Measurements from ENCODE around the gene GRB10.
"Not testable (repeated sequence)": the region's sequence is repeated elsewhere in the genome, so short reads cannot be mapped to it uniquely, and the experiment has no call there.

GRB10 gene

GRCh38 chr7:50775231-50775630 is 7.5 kb downstream of the GRB10 start:
- no peak overlapping the region for H3K27ac ChIP-seq
- H3K27me3 ChIP-seq (ENCODE audit: insufficient read depth, low read depth, severe bottlenecking): peaks cover 3% of the 10 kb centered on the region
- H3K4me3 ChIP-seq (ENCODE audit: low read depth, low read length): no peak overlapping the region
- TF ChIP-seq, protein P1, sequence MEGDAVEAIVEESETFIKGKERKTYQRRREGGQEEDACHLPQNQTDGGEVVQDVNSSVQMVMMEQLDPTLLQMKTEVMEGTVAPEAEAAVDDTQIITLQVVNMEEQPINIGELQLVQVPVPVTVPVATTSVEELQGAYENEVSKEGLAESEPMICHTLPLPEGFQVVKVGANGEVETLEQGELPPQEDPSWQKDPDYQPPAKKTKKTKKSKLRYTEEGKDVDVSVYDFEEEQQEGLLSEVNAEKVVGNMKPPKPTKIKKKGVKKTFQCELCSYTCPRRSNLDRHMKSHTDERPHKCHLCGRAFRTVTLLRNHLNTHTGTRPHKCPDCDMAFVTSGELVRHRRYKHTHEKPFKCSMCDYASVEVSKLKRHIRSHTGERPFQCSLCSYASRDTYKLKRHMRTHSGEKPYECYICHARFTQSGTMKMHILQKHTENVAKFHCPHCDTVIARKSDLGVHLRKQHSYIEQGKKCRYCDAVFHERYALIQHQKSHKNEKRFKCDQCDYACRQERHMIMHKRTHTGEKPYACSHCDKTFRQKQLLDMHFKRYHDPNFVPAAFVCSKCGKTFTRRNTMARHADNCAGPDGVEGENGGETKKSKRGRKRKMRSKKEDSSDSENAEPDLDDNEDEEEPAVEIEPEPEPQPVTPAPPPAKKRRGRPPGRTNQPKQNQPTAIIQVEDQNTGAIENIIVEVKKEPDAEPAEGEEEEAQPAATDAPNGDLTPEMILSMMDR (IDR thresholded peaks at IDR 0.05; ENCODE audit: low read depth, low read length): no peak
- H3K9me3 ChIP-seq (ENCODE audit: severe bottlenecking): peaks cover 2% of the 10 kb centered on the region
- H3K36me3 ChIP-seq: no peaks in the 10 kb centered on the region
- no peak for DNase-seq

GRCh38 chr7:50774319-50774718 is 8.4 kb downstream of the GRB10 start:
- no peak overlapping the region for H3K27ac ChIP-seq
- no peaks in the 10 kb centered on the region for H3K27me3 ChIP-seq (ENCODE audit: insufficient read depth, low read depth, severe bottlenecking)
- no peak overlapping the region for H3K4me3 ChIP-seq (ENCODE audit: low read depth, low read length)
- TF ChIP-seq, protein P1 (IDR thresholded peaks at IDR 0.05; ENCODE audit: low read depth, low read length): no peak
- no peaks in the 10 kb centered on the region for H3K36me3 ChIP-seq
- H3K9me3 ChIP-seq (ENCODE audit: severe bottlenecking): peaks cover 2% of the 10 kb centered on the region
- no peak for DNase-seq

- not testable (repeated sequence) for H3K27ac ChIP-seq; DNase-seq; H3K9me3 ChIP-seq (ENCODE audit: severe bottlenecking); H3K36me3 ChIP-seq; H3K4me3 ChIP-seq (ENCODE audit: low read depth, low read length); H3K27me3 ChIP-seq (ENCODE audit: insufficient read depth, low read depth, severe bottlenecking)
These were observed 9.6 kb downstream of the GRB10 start for GRCh38 chr7:50773071-50773470.

GRCh38 chr7:50771120-50772002 is 11.3 kb downstream of the GRB10 start:
- DNase-seq: no peak
- no peak overlapping the region for H3K27ac ChIP-seq
- TF ChIP-seq, protein P1 (IDR thresholded peaks at IDR 0.05; ENCODE audit: low read depth, low read length): no peak
- no peaks in the 10 kb centered on the region for H3K36me3 ChIP-seq
- H3K27me3 ChIP-seq (ENCODE audit: insufficient read depth, low read depth, severe bottlenecking): no peaks in the 10 kb centered on the region
- no peak overlapping the region for H3K4me3 ChIP-seq (ENCODE audit: low read depth, low read length)
- no peaks in the 10 kb centered on the region for H3K9me3 ChIP-seq (ENCODE audit: severe bottlenecking)

DNA sequence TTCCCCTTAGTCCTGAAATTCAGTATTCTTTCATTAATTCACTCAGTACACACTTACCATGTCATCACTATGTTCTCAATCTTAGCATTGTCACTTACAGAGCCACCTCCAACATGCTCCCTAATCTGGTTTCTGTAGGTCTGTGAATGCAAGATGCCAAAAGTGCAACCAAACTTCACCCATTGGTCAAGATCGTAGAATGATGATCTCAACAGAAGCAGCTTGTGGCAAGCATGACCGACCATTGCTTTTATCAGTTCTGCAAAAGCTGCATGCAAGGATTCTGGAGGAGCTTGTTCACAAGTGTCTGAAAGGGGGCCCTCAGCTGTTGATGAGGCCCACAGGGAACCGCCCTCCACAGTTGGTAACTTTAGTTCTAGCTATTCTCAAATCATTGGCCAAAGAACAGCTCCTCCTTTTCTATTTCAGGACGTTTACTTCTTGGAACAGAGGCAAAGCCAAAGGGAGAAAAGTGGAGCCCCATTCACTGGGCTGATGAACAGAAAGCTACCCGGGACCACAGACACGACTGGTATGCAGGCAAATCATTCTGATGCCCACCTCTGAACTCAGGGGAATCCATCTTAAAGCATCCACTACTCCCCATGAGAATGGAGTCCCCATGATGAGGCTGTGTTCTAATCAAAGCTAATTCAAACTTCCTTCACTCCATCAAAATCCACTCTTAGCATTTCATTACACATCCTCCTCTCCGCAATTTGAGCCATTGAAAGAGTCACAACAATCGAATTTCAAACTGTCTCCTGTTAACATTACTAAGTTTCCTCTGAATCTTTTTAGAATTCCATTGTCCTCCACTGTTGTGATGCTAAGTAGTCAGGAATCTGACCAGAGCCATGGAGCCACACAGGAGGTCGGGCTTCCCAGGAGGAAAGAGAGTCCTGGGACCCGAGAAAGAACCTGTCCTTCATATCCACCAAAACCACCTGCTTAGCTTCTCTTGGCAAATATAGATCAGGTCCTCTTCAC is 13.9 kb downstream of the GRB10 start:
- Histone ChIP-seq H3K27me3 (ENCODE audit: insufficient read depth, low read depth, severe bottlenecking) (no peaks in the 10 kb centered on the region), H3K27ac (no peak overlapping the region), H3K36me3 (no peaks in the 10 kb centered on the region), H3K4me3 (ENCODE audit: low read depth, low read length) (no peak overlapping the region), H3K9me3 (ENCODE audit: severe bottlenecking) (no peaks in the 10 kb centered on the region)
- DNase-seq: no peak
- TF ChIP-seq, protein P1 (IDR thresholded peaks at IDR 0.05; ENCODE audit: low read depth, low read length): no peak

GRCh38 chr7:50766849-50767207 is 15.9 kb downstream of the GRB10 start:
- Histone ChIP-seq H3K27ac (no peak overlapping the region), H3K36me3 (no peaks in the 10 kb centered on the region), H3K9me3 (ENCODE audit: severe bottlenecking) (no peaks in the 10 kb centered on the region), H3K27me3 (ENCODE audit: insufficient read depth, low read depth, severe bottlenecking) (no peaks in the 10 kb centered on the region), H3K4me3 (ENCODE audit: low read depth, low read length) (no peak overlapping the region)
- TF ChIP-seq, protein P1 (IDR thresholded peaks at IDR 0.05; ENCODE audit: low read depth, low read length): no peak
- no peak for DNase-seq
